Measurements from ENCODE around the gene DCDC2.
A peak's percentile ranks its signal among the peaks of the same experiment; 100 is the strongest.

DCDC2 gene

DNA sequence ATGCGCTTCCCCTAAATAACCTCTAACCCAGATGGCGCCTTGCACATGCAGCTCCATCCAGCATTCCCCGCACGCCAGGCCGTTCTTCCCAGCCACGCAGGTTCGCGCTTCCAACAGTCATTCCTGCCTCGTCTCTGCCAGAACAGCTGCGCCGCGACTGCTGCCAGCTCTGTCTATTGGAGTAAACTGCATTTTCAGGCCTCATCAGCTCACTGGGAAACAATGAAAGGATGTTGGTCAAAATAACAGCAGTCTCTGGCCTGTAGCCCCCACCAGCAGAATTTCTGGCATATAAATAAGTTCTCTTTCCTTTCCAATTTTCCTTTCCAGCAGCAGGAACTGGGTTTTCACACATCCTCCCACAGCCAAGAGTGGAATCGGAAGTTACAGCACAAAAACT, 217.3 kb downstream of the DCDC2 start:
- DNase-seq, result peak; percentile 8 to 76

DNA sequence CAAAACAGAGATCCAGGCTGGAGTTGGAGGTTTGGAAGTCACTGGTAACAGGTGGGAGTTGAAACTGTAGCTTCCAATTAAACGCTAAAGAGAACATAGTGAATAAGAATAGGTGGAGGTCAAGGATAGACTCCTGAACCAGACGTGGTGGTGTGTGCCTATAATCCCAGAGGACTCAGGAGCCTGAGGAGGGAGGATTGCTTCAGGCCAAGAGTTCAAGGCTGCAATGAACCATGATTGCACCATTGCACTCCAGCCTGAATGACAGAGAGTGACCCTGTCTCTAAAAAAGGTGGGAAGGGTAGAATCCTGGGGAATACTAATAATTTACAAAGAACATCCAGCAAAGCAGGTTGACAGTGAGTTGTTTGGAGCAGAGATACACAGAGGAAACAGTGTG, 218.2 kb downstream of the DCDC2 start:
- DNase-seq, result no peak

DNA sequence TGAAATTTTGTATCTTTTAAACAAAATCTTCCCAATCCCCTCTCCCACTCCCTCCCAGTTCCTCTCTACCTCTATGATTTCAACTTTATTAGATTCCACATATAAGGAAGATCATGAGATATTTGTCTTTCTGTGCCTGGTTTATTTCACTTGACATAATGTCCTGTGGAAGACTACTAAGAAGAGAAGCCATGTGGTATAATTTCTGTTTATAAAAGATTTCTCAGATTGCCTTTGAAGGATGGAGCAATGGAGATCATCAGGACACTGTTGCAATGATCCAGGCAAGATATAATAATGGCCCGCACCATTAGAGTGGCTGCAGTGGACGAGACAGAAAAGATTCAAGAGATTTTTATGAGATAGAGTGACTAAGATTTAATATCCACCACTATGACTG, 218.8 kb downstream of the DCDC2 start:
- no peak for DNase-seq

DNA sequence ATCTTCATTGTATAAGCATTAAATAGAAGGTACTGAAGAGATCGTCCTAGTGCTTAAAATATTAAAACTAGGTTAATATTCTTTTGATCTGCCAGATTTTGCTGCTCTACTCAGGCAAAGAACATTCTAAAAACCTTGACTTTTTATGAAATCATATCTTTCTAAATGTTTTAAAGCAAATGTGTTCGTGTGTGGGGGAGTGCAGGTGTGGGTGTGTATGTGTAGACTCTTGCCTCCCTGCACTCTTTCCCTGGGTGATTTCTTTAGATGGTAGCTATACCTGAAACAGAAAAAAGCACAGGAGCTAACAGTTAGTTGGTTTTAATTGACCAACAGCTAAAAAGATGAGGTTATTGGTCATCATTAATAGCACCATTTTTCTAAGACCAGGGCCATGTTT, 226.1 kb downstream of the DCDC2 start:
- no peak for DNase-seq

DNA sequence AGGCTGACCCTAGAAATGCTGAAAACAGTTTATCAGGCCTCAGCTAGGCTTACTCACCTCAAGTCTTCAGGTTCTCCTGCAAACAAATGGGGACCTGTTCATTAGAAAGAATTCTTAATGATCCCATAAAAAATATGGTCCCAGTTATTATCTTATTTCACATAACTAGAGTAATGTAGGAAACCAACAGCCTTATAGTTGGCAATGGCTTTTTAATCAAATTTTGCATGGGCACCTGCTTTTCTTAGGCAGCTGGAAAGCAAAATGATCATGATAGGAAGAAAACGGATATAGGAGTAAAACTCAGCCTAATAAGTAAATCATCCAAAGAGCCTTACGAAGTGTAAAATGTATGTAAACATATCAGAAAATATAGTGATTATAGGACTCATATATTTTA, 230.5 kb downstream of the DCDC2 start:
- DNase-seq, result no peak

DNA sequence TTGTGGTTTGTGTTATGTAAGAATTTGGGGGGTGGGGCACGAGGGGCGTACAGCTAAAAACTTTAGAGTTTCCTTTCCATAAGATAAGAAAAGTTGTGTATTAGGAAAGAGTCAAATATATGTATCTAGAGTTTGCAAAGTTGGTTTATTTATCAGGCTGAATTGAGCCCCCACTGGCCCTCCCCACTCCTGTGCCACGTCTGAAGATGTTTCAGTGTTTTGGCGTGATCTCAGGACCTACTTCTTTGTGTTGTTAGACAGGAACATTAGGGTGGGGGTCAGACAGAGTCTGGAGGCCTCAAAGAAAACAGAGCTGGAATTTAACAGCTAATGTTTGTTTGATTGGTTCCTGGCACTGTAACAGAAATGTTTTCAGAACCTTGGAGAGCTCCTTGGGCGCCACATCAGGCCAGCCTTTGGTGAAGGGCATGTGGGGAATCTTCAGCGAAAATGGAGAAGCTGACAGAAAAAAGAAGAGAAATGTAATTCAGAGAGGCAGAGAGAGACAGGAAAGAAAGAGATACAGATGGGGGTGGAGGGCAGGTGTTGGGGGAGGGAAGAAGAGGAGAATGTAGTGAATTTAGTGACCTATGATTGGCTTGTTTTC, 231.2 kb downstream of the DCDC2 start:
- peak; percentile 21 to 47 for DNase-seq

DNA sequence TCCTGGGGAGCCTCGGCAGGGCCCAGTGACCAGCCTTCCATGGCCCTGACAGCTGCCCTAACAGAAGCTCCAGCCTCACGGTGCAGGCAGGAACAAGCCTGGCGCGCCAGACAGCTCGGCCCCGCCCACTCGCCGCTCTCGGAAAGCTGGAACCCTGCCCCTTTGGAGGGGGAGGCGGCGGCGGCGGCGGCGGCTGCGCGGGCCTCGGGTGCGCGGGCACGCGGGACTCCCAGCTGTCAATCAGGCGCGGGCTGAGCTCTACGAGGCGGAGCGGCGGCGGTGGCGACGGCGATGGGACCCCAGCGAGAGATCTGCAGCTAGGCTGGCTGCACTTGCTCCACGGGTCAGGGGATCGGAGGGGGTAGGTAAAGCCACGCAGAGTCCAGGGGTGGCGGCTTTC, 231.9 kb downstream of the DCDC2 start, which contains the start of gene NRSN1:
NRSN1 (plus strand) TSS at position 236 of the 400 bp plus-strand sequence. CDS start 8,113 bp downstream, outside the sequence.
- peak; percentile 39 to 91 for DNase-seq

DNA sequence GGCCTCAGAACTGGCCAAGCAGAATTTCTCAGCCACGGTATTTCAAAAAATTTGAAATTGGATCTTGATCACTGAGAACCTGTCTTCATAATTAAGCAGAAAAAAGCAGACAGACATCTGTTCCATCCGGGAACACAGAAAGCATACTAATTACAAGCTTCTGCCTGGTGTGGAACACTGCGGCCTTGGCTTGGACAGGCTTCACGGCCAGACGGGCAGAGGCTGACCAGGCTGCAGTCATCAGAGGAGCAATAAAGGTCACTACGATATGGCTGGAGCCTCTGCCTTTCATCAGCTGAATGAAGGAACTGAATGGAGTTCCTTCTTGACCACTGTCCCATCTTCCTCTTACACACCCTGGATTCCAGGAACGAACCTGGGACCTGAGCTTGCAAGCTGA, 235.7 kb downstream of the DCDC2 start:
- peak in 1 of 2 experiments; percentile 16 for DNase-seq
